Neural crest cell (in vitro differentiated cells): Measurements from ENCODE around the gene TENM3. TPM values are rescaled to one million over a fixed set of nuclear protein-coding genes. Genes with fewer than 3 reads are reported as not detected.

Experiments
- DNase-seq: peaks from one replicate; pipeline ENCODE4 v3.0.0; 2021; ENCODE audit warnings: low read depth, mixed read lengths, low spot score
- H3K27ac Mint-ChIP-seq: one replicate; pipeline ENCODE4 v1.8.0; 2021; ENCODE audit warnings: mild to moderate bottlenecking, mixed read lengths; ENCODE audit not compliant: unreplicated experiment
- H3K27me3 Mint-ChIP-seq: 2 replicates; pipeline ENCODE4 v1.8.0; 2021; ENCODE audit warnings: low read depth, mild to moderate bottlenecking, mixed read lengths
- H3K36me3 Mint-ChIP-seq: 2 replicates; pipeline ENCODE4 v1.8.0; 2021; ENCODE audit warnings: low read depth, mild to moderate bottlenecking, mixed read lengths
- H3K4me1 Mint-ChIP-seq: 2 replicates; pipeline ENCODE4 v1.8.0; 2021; ENCODE audit warnings: mixed read lengths
- H3K4me3 Mint-ChIP-seq: one replicate; pipeline ENCODE4 v1.8.0; 2021; ENCODE audit warnings: mild to moderate bottlenecking, mixed read lengths
- H3K9me3 Mint-ChIP-seq: 2 replicates; pipeline ENCODE4 v1.8.0; 2021; ENCODE audit warnings: mixed read lengths
- CTCF ChIP-seq: fragments of 200-600 bp; sonication (generic); conservative IDR thresholded peaks from 2 replicates; pipeline ENCODE4 v1.5.0; 2021; ENCODE audit warnings: antibody characterized with exemption, mild to moderate bottlenecking
- total RNA-seq: library from RNA; stranded (reverse); gene quantifications from 2 replicates; pipeline ENCODE4 v1.2.1, GENCODE V29; 2021

Gene TENM3
- total RNA-seq, 1 donor from 2014 or later = 43.9 TPM

- Mint-ChIP-seq H3K27me3 (no peaks in the 10 kb centered on the region), H3K4me3 (no peak overlapping the region), H3K4me1 (peaks cover 11% of the 10 kb centered on the region), H3K27ac (no peak overlapping the region), H3K36me3 (peaks cover 13% of the 10 kb centered on the region), H3K9me3 (no peaks in the 10 kb centered on the region)
- DNase-seq = no peak
- no peak for TF ChIP-seq CTCF
Measured at GRCh38 chr4:182778222-182778982, 535.2 kb downstream of the TENM3 start.

- H3K36me3 Mint-ChIP-seq = peaks cover 17% of the 10 kb centered on the region
- no peaks in the 10 kb centered on the region for H3K27me3 Mint-ChIP-seq
- H3K4me3 Mint-ChIP-seq = no peak overlapping the region
- no peaks in the 10 kb centered on the region for H3K9me3 Mint-ChIP-seq
- no peak overlapping the region for H3K27ac Mint-ChIP-seq
- peaks cover 3% of the 10 kb centered on the region for H3K4me1 Mint-ChIP-seq
- no peak for TF ChIP-seq CTCF
- no peak for DNase-seq
Measured at GRCh38 chr4:182786991-182787390, 543.8 kb downstream of the TENM3 start.

GRCh38 chr4:182788201-182788600 is 545.0 kb downstream of the TENM3 start:
- Mint-ChIP-seq H3K27ac (no peak overlapping the region), H3K27me3 (no peaks in the 10 kb centered on the region), H3K36me3 (peaks cover 29% of the 10 kb centered on the region), H3K4me1 (peaks cover 3% of the 10 kb centered on the region), H3K4me3 (no peak overlapping the region), H3K9me3 (no peaks in the 10 kb centered on the region)
- TF ChIP-seq CTCF = no peak
- no peak for DNase-seq

DNA sequence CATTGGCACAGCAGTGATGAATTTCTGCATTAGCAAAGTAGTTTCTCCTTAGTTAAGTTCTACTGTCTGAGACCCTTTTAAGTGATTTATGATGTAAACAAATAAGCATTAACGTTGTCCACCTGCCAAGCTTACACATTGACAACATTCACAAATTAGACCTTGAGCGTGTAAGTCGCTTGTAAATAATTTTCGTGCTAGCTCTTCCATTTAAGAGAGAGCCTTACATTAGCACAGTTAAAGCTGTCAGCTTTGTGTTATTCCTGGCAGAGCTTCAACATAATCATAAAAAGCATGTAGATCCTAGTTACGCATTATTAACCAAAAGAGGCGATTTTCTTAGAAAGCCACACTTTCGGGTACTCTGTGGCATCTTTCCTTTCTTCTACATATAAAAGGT is 546.3 kb downstream of the TENM3 start:
- Mint-ChIP-seq H3K36me3 (peaks cover 38% of the 10 kb centered on the region), H3K9me3 (peaks cover 1% of the 10 kb centered on the region), H3K27me3 (no peaks in the 10 kb centered on the region), H3K4me3 (no peak overlapping the region), H3K4me1 (peaks cover 3% of the 10 kb centered on the region), H3K27ac (no peak overlapping the region)
- TF ChIP-seq CTCF = no peak
- DNase-seq = no peak

DNA sequence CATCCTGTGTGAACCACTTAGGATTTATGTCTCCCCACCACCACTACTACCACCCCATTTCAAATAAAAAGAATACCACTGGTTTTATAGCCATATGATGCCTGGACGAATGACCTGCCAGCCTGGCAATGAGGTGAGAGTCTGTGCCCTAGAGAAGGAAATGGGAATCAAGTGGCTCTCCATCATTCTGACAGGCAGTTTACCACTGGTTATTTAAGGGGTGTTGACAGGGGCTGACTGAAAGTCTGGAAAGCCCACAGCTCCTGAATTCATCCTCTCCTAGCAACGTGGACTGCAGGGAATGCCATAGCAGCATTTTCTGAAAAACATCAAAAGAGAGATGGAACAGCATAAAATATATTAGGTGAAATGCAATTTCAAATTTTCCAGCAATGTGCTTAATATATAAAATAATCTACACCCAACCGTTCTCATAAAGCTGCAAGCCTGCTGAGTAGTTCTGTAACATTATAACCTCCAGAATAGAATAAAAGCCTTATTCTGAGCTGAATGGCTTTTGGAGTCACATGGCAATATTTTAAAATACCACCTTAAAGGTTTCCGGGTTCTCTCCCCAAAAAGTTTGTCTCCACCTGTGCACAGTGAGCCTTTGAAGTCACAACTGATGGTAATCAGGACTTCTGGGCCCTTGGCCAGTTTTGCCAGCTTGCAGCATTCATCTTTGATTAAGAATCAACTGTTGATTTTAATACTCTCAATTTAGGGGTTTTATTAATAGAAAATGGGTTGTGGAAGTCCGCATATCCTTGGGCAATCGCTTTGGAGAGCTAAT is 552.4 kb downstream of the TENM3 start:
- Mint-ChIP-seq H3K9me3 (peaks cover 7% of the 10 kb centered on the region), H3K27me3 (no peaks in the 10 kb centered on the region), H3K4me3 (no peak overlapping the region), H3K27ac (no peak overlapping the region), H3K36me3 (peaks cover 55% of the 10 kb centered on the region), H3K4me1 (peaks cover 17% of the 10 kb centered on the region)
- TF ChIP-seq CTCF = no peak
- no peak for DNase-seq
